Epithelial cell of esophagus (primary cell): ENCODE data around the gene ALMS1.
"Not testable (repeated sequence)": the region's sequence is repeated elsewhere in the genome, so short reads cannot be mapped to it uniquely, and the experiment has no call there.

Experiments used
- DNase-seq: peaks from one replicate; pipeline ENCODE4 v3.0.0; 2010; ENCODE audit warnings: low read depth
- H3K4me3 ChIP-seq: 2 replicates; pipeline ENCODE4 v1.5.1; 2011; ENCODE audit warnings: mild to moderate bottlenecking, low read length, control low read depth
- TF ChIP-seq, protein P1 (sequence below): IDR thresholded peaks from 2 replicates; pipeline ENCODE4 v1.5.1; 2011; ENCODE audit warnings: low read depth, mild to moderate bottlenecking, low read length, control low read depth, inconsistent platforms; ENCODE audit not compliant: insufficient read depth; ENCODE audit errors: missing control alignments

Gene ALMS1

DNA sequence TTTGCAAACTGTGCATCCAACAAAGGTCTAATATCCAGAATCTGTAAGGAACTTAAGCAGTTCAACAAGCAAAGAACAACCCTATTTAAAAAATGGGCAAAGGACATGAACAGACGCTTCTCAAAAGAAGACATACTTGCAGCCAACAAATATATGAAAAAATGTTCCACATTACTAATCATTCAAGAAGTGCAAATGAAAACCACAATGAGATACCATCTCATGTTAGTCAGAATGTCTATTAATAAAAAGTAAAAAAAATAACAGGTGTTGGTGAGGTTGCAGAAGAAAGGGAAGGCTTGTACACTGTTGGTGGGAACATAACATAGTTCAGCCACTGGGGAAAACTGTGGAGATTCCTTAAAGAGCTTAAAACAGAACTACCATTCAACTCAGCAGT lies 130.4 kb downstream of the ALMS1 start:
- TF ChIP-seq, protein P1, sequence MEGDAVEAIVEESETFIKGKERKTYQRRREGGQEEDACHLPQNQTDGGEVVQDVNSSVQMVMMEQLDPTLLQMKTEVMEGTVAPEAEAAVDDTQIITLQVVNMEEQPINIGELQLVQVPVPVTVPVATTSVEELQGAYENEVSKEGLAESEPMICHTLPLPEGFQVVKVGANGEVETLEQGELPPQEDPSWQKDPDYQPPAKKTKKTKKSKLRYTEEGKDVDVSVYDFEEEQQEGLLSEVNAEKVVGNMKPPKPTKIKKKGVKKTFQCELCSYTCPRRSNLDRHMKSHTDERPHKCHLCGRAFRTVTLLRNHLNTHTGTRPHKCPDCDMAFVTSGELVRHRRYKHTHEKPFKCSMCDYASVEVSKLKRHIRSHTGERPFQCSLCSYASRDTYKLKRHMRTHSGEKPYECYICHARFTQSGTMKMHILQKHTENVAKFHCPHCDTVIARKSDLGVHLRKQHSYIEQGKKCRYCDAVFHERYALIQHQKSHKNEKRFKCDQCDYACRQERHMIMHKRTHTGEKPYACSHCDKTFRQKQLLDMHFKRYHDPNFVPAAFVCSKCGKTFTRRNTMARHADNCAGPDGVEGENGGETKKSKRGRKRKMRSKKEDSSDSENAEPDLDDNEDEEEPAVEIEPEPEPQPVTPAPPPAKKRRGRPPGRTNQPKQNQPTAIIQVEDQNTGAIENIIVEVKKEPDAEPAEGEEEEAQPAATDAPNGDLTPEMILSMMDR = no peak
- no peak overlapping the region for H3K4me3 ChIP-seq
- peak; percentile 29 for DNase-seq

DNA sequence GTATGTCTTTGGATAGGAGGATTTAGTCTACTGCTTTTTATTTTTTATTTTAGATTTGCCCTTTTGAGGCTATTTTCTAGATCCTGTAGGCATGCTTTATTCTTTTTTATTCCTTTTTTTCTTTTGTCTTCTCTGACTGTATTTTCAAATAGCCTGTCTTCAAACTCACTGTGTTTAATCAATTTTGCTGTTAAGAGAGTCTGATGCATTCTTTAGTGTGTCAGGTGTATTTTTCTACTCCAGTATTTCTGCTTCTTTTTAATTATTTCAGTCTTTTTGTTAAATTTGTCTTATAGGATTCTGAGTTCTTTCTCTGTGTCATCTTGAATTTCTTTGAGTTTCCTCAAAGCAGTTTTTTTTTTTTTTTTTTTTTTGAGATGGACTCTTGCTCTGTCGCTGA lies 143.1 kb downstream of the ALMS1 start:
- no peak for DNase-seq
- H3K4me3 ChIP-seq = no peak overlapping the region
- TF ChIP-seq, protein P1 = no peak

DNA sequence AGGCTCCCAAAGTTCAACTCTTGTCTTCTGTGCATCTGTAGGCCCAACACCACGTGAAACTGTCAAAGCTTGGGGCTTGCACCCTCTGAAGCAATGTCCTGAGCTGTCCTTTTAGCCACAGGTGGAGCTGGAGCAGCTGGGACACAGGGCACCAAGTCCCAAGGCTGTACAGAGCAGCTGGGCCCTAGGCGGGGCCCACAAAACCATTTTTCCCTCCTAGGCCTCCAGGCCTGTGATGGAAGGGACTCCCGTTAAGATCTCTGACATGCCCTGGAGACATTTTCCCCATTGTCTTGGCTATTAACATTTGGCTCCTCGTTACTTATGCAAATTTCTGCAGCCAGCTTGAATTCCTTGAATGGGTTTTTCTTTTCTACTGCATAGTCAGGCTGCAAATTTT lies 145.1 kb downstream of the ALMS1 start:
- DNase-seq, H3K4me3 ChIP-seq: not testable (repeated sequence)

DNA sequence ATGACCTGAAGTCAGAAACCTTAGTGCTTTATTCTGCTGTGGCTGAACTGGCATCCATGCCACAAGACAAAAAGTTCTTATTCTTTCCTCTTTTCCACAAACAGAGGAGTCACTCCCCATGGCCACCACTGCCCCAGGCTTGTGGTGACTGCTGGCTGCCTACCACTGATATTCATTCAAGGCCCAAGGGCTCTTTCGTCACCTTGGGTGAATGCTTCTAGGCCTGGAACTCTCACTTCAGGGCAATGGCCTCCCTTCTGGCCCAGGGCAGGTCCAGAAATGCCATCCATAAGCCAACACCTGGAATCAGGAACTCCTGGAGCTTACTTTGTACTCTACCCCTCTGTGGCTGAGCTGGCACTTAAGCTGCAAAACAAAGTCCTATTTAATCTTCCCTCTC lies 146.7 kb downstream of the ALMS1 start:
- TF ChIP-seq, protein P1 = no peak
- no peak for DNase-seq
- H3K4me3 ChIP-seq = no peak overlapping the region

DNA sequence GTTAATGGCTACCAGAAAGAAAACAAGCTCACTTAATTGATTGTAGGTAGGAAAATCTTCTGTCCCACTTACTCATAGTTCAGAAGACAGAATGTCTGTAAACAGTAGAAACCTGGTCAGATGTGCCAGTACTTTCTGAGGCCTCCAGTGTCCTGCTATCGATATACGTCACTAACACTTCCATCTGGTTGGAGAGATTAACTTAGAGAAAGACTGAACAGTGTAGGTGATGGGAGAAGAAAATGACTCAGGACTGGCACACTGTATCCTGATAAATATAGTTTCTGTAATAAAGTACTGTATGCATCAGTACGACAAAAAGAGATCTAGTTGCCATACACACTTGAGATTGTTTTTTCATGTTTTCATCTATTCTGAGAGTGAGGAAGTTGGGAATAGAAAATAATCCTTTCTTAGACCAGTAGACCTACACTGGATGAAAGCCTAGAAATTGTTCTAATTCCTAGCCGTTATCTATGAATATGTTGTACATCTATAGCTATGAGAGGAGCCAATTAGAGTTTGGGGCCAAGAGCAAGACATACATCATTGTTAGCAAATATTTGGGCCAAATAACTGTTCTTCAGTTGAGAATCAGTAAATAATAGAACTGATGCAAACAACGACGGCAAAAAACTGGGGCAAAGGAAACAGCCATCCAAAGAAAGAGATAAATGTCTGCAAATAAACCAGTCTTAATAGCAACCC lies 150.7 kb downstream of the ALMS1 start:
- no peak overlapping the region for H3K4me3 ChIP-seq
- DNase-seq = no peak
- TF ChIP-seq, protein P1 = no peak

DNA sequence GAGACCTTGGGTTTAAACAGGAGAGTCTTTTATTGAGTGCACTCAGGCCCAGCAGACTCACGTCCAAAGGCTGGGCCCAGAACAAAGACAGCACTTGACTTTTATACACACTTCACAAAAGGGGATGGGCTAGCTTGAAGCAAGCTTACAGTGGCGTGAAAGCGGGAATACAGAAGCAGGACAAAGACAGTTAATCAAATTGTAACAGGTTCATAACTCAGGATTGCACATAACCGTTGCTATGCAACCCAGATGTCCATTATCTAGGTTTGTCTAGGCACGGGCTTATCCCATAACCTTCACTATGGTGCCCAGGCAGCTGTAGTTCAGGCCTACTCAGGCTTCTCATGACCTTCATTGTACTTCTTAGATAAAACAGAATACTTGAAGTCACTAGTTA lies 175.2 kb downstream of the ALMS1 start:
- not testable (repeated sequence) for DNase-seq, H3K4me3 ChIP-seq

DNA sequence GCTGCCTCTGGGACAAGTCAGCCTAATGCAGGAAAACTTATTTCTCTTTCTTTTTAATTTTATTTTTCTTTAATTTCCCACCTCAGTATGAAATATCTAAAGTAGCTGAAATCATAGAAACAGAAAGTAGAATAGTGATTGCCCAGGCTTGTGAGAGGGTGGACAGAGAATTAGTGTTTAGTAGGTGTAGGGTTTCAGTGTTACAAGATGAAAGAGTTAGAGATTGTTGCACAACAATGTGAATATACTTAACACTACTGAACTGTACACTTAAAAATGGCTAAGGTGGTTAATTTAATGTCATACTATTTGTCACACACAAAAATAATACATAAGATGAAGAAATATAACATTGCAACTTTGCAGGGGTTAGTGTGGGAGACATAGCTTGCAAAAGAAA lies 175.8 kb downstream of the ALMS1 start:
- H3K4me3 ChIP-seq = no peak overlapping the region
- TF ChIP-seq, protein P1 = no peak
- peak; percentile 29 for DNase-seq

DNA sequence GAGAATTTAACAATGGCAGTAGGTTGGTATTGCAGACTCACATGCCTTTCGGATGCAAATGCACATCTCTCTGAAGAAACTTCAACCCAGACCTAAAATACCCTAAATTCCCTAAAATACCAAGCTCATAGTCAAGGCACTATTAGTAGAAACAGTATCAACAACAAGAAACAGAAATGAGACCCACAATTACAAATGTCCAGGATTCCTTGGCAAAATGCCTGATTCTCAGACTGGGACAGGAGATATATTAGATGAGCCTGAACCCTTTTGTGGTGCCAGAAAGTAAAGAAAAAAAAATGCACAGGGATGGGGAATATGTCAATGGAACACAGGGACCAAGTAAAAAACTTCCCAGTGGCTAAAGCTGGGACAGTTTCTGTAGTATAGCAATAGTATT lies 179.3 kb downstream of the ALMS1 start:
- TF ChIP-seq, protein P1 = no peak
- DNase-seq = no peak
- H3K4me3 ChIP-seq = no peak overlapping the region
